Hematopoietic multipotent progenitor cell treated with erythropoietin and hydrocortisone succinate and interleukin-3 and kit ligand, for 17 days (in vitro differentiated cells): ENCODE data around the gene ZNF560.

Experiments
- DNase-seq: peaks from one replicate; pipeline ENCODE4 v3.0.0-alpha.2; 2015; ENCODE audit warnings: low spot score

ZNF560 gene

GRCh38 chr19:9435279-9436268, 62.8 kb downstream of the ZNF560 start, which contains the start of gene ZNF266:
ZNF266 (minus strand) TSS chr19:9435573; CDS start chr19:9420089, 15,484 bp downstream.
- DNase-seq: peak; percentile 91

- DNase-seq: peak; percentile 63
Observed at GRCh38 chr19:9431475-9431874, 66.9 kb downstream of the ZNF560 start.

GRCh38 chr19:9430444-9430843, 68.0 kb downstream of the ZNF560 start:
- DNase-seq: no peak

GRCh38 chr19:9427941-9428340, 70.5 kb downstream of the ZNF560 start:
- no peak for DNase-seq
